GM12892 (cell line): ENCODE data around the gene FBXO9.

Experiments
- DNase-seq: peaks from one replicate; pipeline ENCODE4 v3.0.0; 2011; ENCODE audit not compliant: insufficient read length
- FAIRE-seq: peaks from 2 replicates; lab custom pipeline; 2011; peaks lifted over from hg19 to GRCh38; lab: Jason Lieb, UNC
- POLR2A ChIP-seq: IDR thresholded peaks from 2 replicates; pipeline ENCODE4 v1.6.1; 2011; ENCODE audit warnings: low read depth, low read length, control low read depth
- POLR2AphosphoS5 ChIP-seq: IDR thresholded peaks from 2 replicates; pipeline ENCODE4 v1.6.1; 2011; ENCODE audit warnings: low read depth, low read length, control low read depth
- TAF1 ChIP-seq: IDR thresholded peaks from 2 replicates; pipeline ENCODE4 v1.6.1; 2011; ENCODE audit warnings: low read depth, mild to moderate bottlenecking, control low read depth, low read length, borderline replicate concordance

FBXO9 gene

GRCh38 chr6:53067849-53068361 lies 2.7 kb downstream of the FBXO9 start:
- no peak for DNase-seq
- no peak for TF ChIP-seq POLR2AphosphoS5
- FAIRE-seq = no peak

DNA sequence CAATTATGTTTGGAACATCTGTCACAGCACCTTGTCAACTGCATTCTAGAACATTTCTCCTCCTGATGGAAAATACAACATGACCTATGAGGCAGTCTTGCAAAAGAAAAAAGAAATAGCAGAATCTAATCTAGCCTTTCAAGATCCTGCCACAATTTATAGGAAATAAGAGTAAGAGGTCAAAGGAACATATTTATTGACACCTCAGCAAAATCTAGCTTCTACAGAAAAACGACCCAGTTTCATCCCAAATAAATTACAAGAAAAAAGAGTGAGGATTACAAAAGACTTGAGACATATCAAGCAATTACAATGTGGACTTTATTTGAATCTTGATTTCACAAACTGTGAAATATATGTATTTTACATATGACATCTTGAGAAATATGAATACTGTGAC lies 4.2 kb downstream of the FBXO9 start:
- DNase-seq (no peak), FAIRE-seq (no peak)
- TF ChIP-seq POLR2AphosphoS5 = no peak
- no peak for TF ChIP-seq POLR2A
- no peak for TF ChIP-seq TAF1

GRCh38 chr6:53070806-53071205 lies 5.6 kb downstream of the FBXO9 start:
- peak; percentile 18 for DNase-seq
- TF ChIP-seq TAF1 = no peak
- no peak for TF ChIP-seq POLR2A
- no peak for TF ChIP-seq POLR2AphosphoS5
- peak; percentile 82 for FAIRE-seq

DNA sequence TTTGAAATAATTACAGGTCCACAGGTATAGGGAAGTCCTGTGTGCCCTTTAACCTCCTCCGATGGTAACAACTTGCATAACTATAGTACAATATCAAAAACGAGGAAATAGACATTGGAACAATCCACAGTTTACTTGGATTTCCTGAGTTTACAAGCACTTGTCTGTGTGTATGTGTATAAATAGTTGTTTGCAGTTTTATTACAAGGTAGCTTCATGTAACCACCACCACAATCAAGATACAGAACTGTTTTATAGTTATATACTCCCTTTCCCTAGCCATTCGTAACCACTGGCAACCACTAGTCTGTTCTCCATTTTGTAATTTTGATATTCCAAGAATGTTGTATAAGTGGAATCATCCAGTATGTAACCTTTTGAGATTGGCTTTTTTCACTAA lies 9.1 kb downstream of the FBXO9 start:
- TF ChIP-seq POLR2A (no peak), POLR2AphosphoS5 (no peak), TAF1 (no peak)
- FAIRE-seq = no peak
- DNase-seq = no peak

DNA sequence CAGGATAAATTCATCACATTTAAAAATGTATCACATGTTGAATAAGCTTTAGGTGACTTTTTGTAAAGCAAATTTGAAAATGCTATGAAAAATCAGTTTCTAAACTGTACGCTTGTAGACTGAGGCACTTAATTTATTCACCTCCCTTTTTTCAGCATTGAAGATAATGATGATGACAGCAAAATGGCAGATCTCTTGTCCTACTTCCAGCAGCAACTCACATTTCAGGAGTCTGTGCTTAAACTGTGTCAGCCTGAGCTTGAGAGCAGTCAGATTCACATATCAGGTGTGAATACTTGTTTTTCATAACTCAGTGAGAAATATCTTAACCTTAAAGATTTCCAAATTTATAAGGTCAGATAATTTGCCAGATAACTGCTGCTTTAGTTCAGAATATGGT lies 15.6 kb downstream of the FBXO9 start:
- no peak for DNase-seq
- no peak for TF ChIP-seq POLR2AphosphoS5
- no peak for TF ChIP-seq POLR2A
- TF ChIP-seq TAF1 = no peak
- FAIRE-seq = no peak

DNA sequence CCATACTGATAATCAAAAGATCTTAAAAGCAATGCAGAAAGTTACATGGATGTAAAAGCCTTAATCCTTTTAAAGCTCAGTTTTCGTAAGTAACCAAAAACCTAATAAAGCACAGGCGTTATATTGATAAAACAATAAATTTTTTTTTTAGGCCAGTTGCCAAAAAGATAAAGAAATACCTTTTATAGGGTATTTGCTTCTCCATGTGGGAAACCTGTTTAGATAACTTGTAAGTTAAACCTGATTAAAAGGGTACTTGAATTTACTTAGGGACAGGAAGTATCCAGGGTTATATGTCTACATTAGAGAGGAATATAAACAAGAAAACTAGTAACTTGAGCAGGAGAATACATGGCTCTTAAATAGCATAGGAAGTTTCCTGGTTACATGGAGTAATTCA lies 21.1 kb downstream of the FBXO9 start:
- DNase-seq (no peak), FAIRE-seq (no peak)

DNA sequence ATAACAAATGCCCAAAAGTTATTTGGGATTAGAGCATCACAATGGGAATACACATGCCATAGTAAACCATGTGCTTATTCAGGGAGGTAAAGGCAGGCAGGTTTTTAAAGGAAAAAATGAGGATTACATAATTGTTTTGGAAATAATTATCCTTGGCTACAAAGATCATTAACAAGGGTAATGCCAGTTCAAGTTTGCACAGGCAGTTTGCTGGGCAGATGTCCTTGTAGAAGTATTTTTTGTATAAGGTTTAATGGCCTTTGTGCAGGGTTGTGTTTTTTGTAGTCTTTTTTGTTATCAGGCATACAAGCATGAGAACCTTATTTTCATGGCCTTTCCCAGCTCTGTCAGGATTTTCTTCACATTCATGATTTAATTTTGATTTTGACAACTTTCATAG lies 24.7 kb downstream of the FBXO9 start:
- FAIRE-seq (no peak), DNase-seq (no peak)

More for the DNA sequence above, 21.1 kb downstream of the FBXO9 start:
- no peak for TF ChIP-seq POLR2AphosphoS5
- TF ChIP-seq TAF1 = no peak
- TF ChIP-seq POLR2A = no peak

GRCh38 chr6:53090576-53090975 lies 25.4 kb downstream of the FBXO9 start:
- no peak for DNase-seq
- FAIRE-seq = no peak
- TF ChIP-seq TAF1 (no peak), POLR2AphosphoS5 (no peak), POLR2A (no peak)

More for the DNA sequence above, 24.7 kb downstream of the FBXO9 start:
- no peak for TF ChIP-seq POLR2A

DNA sequence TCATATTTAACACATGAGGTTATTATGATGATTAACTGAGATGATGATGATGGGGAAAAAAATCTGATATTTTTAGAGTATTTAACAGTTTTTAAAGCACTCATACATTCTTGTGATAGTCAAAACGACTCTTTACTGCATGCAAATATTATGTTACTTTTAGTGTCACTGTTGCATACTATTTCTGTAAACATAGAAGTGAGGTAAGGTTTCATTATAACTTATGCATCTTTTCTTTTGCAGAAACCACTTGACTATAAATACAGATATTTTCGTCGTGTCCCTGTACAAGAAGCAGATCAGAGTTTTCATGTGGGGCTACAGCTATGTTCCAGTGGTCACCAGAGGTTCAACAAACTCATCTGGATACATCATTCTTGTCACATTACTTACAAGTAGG lies 30.1 kb downstream of the FBXO9 start:
- TF ChIP-seq POLR2A = no peak
- DNase-seq (no peak), FAIRE-seq (peak; percentile 17)

- TF ChIP-seq POLR2A (no peak), POLR2AphosphoS5 (no peak), TAF1 (no peak)
- DNase-seq (no peak), FAIRE-seq (peak; percentile 9)
Observed at GRCh38 chr6:53095716-53096115, 30.5 kb downstream of the FBXO9 start.

- no peak for TF ChIP-seq POLR2A
- TF ChIP-seq TAF1 = no peak
- TF ChIP-seq POLR2AphosphoS5 = no peak
- FAIRE-seq (no peak), DNase-seq (no peak)
Observed at GRCh38 chr6:53100561-53100960, 35.4 kb downstream of the FBXO9 start.

GRCh38 chr6:53101006-53101405 lies 35.8 kb downstream of the FBXO9 start:
- DNase-seq = no peak
- no peak for TF ChIP-seq TAF1
- TF ChIP-seq POLR2AphosphoS5 = no peak
- TF ChIP-seq POLR2A = no peak
- no peak for FAIRE-seq
